GM12874 (cell line): Measurements from ENCODE around the gene EME2.

ENCODE experiments used
- TF ChIP-seq, protein P1 (sequence below): IDR thresholded peaks from 2 replicates; pipeline ENCODE4 v1.5.1; 2011; ENCODE audit warnings: low read depth, mild to moderate bottlenecking, control low read depth, low read length, moderate library complexity; ENCODE audit not compliant: insufficient read depth

EME2 gene

DNA sequence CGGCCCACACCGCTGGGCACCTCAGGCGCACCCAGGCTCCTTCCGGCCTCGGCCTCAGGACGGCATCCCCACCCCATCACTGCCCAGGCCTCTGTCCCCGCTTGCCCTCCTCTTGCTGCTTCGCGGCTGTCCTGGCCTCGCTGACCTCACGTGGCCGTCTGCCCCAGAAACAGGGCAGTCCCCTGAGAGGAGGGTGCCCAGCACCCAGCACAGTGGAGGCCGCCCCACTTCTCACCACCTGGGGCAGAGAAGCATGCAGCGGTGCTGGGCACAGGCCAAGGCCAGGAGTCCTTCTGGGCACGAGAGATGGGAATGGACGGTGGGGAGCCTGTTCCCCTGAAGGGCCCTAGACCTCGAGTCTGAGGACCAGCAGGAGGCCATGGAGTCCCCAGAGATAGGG, 45.1 kb downstream of the EME2 start:
- TF ChIP-seq, protein P1, sequence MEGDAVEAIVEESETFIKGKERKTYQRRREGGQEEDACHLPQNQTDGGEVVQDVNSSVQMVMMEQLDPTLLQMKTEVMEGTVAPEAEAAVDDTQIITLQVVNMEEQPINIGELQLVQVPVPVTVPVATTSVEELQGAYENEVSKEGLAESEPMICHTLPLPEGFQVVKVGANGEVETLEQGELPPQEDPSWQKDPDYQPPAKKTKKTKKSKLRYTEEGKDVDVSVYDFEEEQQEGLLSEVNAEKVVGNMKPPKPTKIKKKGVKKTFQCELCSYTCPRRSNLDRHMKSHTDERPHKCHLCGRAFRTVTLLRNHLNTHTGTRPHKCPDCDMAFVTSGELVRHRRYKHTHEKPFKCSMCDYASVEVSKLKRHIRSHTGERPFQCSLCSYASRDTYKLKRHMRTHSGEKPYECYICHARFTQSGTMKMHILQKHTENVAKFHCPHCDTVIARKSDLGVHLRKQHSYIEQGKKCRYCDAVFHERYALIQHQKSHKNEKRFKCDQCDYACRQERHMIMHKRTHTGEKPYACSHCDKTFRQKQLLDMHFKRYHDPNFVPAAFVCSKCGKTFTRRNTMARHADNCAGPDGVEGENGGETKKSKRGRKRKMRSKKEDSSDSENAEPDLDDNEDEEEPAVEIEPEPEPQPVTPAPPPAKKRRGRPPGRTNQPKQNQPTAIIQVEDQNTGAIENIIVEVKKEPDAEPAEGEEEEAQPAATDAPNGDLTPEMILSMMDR, result no peak

DNA sequence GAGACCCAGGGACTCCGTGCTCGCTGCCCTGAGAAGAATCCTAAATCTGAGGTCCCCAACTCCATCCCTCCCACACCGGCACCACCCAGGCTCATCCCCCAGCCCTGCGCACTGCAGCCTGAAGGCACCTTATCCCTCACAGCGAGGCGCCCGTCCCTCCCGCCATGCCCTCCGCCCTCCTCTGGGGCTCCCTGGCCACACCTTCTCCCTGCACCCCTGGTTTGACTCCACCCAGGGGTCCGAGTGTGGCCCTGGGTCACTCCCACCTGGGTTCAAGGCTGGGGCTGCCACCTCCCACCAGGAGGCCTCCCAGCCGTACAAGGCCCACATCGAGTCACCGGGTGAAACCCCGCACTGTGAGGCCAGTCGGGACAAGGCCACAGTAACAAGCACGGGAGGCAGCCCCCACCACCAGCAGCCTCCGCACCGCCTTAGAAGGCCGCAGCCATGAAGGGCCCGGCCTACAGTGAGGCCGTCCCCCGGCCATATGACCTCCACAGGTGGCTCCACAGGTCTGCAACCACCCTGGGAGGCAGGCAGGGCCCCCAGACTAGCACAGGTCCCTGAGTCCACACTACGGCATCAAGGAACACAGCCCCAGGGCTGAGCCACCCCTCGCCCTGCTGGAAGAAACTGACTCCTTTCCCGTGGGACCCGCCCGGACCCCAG, 45.7 kb downstream of the EME2 start:
- TF ChIP-seq, protein P1, result no peak

DNA sequence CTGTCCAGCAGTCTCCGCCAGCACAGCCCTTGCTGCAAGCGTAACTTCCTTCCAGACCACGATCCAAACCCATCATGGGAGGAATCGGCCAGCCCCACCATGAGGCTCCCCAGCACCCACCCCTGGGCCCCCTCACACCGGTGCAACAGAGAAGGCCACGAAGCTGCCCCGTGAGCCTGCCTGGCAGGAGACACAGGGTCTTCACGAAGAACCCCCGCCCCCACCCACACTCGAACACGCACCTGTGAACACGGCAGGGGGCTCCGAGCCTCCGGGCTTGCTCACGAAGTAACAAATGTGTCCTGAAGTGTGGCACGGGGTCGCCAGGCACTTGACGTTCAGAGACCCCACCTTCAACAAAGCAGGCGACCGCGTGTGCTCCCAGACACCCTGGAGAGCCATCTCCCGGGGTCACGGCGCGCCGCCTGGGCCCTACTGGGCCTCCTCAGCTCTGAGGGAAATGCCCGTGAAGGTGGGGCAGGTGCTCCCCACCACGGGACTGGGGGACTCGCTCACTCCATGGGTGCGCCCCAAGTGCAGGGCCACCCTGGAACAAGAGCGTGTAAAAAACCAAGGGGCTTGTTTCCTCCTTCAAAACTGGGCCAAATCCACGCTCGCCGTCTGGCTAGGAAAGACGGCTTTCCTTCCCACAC, 46.4 kb downstream of the EME2 start:
- TF ChIP-seq, protein P1, result no peak

DNA sequence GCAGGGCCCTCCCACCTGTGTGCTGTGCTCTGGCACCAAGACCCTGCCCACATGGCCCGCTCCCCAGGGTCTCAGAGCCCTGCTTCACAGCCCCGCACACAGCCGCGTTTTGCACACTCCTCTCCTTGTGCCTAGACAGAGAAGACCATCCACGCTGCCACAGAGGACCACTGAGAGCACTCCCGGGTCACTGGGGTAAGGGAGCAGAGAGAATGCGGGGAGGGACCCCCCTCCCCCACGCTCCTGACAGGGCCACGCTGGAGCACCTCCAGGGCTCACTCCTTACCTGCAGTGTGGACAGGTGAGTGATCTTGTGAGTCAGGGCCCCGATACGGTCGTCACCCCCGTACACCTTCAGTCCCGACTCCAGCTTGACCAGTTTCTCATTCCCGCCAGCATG, 47.0 kb downstream of the EME2 start:
- TF ChIP-seq, protein P1, result no peak

DNA sequence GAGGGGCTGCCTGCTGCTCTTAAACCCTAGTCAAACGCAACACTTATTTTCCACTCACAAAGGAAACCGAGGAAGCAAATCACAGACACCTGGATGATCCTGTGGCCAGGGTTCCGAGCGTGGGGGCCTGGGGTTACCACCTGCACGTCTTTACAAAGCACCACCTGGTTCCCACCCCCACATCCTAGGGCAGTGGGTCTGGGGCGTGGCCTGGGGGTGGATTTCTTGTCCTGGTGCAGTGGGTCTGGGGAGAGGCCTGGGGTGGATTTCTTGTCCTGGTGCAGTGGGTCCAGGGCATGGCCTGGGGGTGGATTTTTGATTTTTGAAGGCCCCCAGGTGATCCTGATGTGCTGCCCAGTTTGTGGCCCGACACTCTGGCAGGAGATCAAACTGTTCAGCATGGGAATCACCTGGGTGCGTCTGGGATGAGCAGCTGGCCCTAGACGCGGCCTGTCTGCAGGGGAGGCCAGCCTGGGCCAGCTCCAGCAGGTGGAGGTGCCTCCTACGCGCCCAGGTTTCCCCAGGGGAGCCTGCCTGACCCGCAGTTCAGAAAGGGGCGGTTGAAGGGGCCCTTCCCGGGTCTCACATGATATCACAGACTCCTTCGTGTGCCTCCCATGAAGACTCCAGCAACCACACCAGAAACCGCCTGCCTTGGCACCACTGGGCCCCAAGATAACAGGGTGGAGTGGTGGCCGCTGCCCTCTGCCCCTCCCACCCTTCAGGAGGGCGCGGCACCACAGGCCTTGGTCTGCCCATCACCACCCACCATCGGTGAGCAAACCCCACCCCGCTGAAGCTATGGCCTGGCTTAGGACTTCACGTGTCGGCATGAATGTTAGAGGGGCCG, 47.7 kb downstream of the EME2 start:
- TF ChIP-seq, protein P1, result no peak

DNA sequence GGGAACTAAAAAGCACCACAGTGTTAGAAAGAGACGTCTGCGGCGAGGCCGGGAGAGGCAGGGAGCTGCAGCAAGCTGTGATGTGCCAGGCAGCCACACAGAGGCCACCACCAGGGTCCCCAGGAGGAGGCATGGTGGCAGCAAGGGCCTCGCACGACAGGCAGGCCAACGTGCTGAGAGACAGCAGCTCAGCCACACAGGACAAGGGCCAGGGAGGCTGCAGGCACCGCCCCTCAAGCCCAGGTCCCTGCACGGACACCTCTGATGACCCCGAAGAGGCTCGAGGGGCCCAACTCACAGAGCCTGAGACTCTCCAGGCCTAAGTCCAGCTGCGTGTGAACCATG, 48.3 kb downstream of the EME2 start:
- TF ChIP-seq, protein P1, result no peak

DNA sequence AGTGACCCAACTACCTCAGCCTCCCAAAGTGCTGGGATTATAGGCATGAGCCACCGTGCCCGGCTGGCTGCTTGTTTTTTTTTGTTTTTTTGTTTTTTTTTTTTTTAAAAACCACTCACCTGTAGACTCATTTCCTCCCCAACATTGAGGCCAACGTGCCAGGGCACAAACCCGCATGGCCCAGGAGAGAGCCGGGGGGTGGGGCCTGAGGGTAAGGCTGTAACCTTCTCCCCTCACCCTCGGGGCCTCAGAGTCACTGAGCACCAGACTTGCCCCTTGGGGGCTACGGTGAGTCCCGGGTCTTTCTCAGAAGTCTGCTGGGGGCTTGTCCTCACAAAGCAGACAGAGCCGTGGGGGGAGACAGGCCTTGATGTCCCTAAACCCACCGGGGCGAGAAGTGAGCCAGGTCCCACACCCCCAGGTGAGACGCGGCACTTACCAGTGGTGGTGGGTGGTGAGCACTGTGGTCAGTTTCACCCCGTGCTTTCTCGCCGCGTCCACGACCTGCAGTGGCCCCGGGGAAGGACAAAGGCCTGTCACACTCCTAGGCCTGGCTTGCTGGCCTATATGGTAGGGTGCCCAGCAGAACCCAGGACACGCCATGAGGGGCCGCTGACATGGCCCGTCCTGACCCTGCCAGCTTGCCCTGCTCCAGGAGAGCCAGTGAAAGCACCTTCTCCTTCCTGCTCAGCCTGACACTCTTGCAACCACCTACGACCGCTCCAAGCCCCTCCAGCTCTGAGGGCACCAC, 49.4 kb downstream of the EME2 start:
- TF ChIP-seq, protein P1, result no peak
